HEK293T (cell line): ENCODE data around the gene MIPEP.

ENCODE experiments used
- ARNT ChIP-seq: fragments of 450-650 bp; IDR thresholded peaks from 2 replicates; pipeline ENCODE4 v1.6.1; 2017; ENCODE audit warnings: mild to moderate bottlenecking
- BHLHE40 ChIP-seq: fragments of 450-650 bp; IDR thresholded peaks from 2 replicates; pipeline ENCODE4 v1.6.1; 2016; ENCODE audit warnings: mild to moderate bottlenecking, moderate library complexity, borderline replicate concordance
- ELF4 ChIP-seq: fragments of 450-650 bp; IDR thresholded peaks from 2 replicates; pipeline ENCODE4 v1.6.1; 2017; ENCODE audit warnings: antibody characterized with exemption
- FOXA1 ChIP-seq: fragments of 450-650 bp; IDR thresholded peaks from 2 replicates; pipeline ENCODE4 v1.6.1; 2016; ENCODE audit warnings: mild to moderate bottlenecking
- FOXK2 ChIP-seq: fragments of 450-650 bp; IDR thresholded peaks from 2 replicates; pipeline ENCODE4 v1.6.1; 2016; ENCODE audit warnings: mild to moderate bottlenecking
- FOXM1 ChIP-seq: fragments of 450-650 bp; IDR thresholded peaks from 2 replicates; pipeline ENCODE4 v1.6.1; 2017; ENCODE audit warnings: mild to moderate bottlenecking, borderline replicate concordance
- PKNOX1 ChIP-seq: fragments of 450-650 bp; IDR thresholded peaks from 2 replicates; pipeline ENCODE4 v1.6.1; 2016
- SP1 ChIP-seq: fragments of 450-650 bp; IDR thresholded peaks from 2 replicates; pipeline ENCODE4 v1.6.1; 2017
- SUZ12 ChIP-seq: fragments of 450-650 bp; IDR thresholded peaks from 2 replicates; pipeline ENCODE4 v1.6.1; 2016; ENCODE audit warnings: mild to moderate bottlenecking
- TARDBP ChIP-seq: fragments of 450-650 bp; IDR thresholded peaks from 2 replicates; pipeline ENCODE4 v1.6.1; 2016
- ZNF384 ChIP-seq: fragments of 450-650 bp; IDR thresholded peaks from 2 replicates; pipeline ENCODE4 v1.6.1; 2016

DNA sequence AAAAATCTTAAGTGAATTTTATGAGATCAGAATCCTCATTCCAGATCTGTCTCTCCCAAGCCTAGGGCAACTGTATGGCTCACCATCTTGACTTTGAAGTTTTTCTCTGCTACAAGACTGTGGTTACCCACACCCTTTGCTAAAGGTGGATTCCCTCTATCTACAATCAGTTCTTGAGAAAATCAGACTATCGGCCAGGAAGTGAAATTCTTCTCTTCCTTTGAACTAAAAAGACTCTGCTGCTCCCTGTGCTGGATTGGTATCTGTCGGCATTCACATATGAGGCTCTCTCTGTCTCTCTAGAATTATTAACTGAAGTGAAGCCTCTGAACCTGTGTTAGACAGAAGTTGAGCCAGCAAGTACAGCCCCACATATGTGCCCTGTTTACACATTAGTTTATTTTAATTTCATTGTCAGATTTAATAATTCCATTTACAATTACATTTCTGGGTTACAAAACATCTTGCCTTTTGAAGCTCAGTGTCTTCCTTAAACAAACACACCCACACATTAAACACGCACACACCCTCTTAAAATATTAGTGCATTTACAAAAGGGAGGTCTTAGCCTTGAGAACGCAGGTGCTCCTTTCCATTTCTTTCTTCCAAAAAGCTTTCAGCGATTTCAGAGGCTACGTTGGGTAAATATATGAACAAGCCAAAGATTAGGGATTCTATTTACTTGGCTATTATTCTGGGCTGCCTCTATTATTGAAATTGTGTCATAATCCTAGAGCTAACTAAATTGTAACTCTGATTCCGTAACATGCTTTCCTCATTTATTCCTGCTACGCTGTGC lies 145.7 kb downstream of the MIPEP start:
- TF ChIP-seq FOXM1 (no peak), ELF4 (no peak), ZNF384 (no peak), TARDBP (no peak), SUZ12 (no peak), FOXK2 (no peak), PKNOX1 (no peak), ARNT (no peak), BHLHE40 (no peak), FOXA1 (no peak), SP1 (no peak)
